HepG2 (cell line): ENCODE measurements around the gene PRMT7. TPM values are rescaled to one million over a fixed set of nuclear protein-coding genes. Genes with fewer than 3 reads are reported as not detected.

Source experiments
- AGO1 ChIP-seq: fragments of 200-400 bp; formaldehyde crosslinking; IDR thresholded peaks from 2 replicates; pipeline ENCODE4 v1.6.1; 2017; ENCODE audit warnings: mild to moderate bottlenecking, low read depth, low read length, moderate library complexity; ENCODE audit not compliant: poor library complexity, severe bottlenecking
- ARHGAP35 ChIP-seq: sonication (generic); formaldehyde crosslinking; IDR thresholded peaks from 2 replicates; pipeline ENCODE4 v1.9.0; 2022; ENCODE audit warnings: mild to moderate bottlenecking, inconsistent platforms, moderate library complexity, missing genetic modification reagents, borderline replicate concordance
- ARID2 ChIP-seq: sonication (generic); formaldehyde crosslinking; IDR thresholded peaks from 2 replicates; pipeline ENCODE4 v1.8.1; 2022; ENCODE audit warnings: mild to moderate bottlenecking, missing genetic modification reagents, borderline replicate concordance
- BRD4 ChIP-seq: sonication (generic); formaldehyde crosslinking; IDR thresholded peaks from 2 replicates; pipeline ENCODE4 v1.4.0; 2020; ENCODE audit warnings: missing genetic modification reagents
- DNMT1 ChIP-seq: sonication (generic); formaldehyde crosslinking; IDR thresholded peaks from 2 replicates; pipeline ENCODE4 v1.5.1; 2020; ENCODE audit warnings: mild to moderate bottlenecking, missing genetic modification reagents
- FLYWCH1 ChIP-seq: sonication (generic); formaldehyde crosslinking; IDR thresholded peaks from 2 replicates; pipeline ENCODE4 v1.8.1; 2023; ENCODE audit warnings: mild to moderate bottlenecking, missing genetic modification reagents
- FOSL1 ChIP-seq: sonication (generic); formaldehyde crosslinking; IDR thresholded peaks from 2 replicates; pipeline ENCODE4 v1.9.0; 2021; ENCODE audit warnings: missing genetic modification reagents, borderline replicate concordance
- HIVEP1 ChIP-seq: sonication (generic); formaldehyde crosslinking; IDR thresholded peaks from 2 replicates; pipeline ENCODE4 v1.4.0; 2020; ENCODE audit warnings: mild to moderate bottlenecking, missing genetic modification reagents
- KLF15 ChIP-seq: sonication (generic); formaldehyde crosslinking; IDR thresholded peaks from 2 replicates; pipeline ENCODE4 v1.8.1; 2023; ENCODE audit warnings: borderline replicate concordance, mild to moderate bottlenecking, inconsistent platforms, missing genetic modification reagents, mixed read lengths
- MBNL3 ChIP-seq: fragments of 250-450 bp; sonication (Bioruptor Pico); conservative IDR thresholded peaks from 2 replicates; pipeline ENCODE4 v1.8.0; 2022; ENCODE audit warnings: mild to moderate bottlenecking, inconsistent platforms
- MTF2 ChIP-seq: sonication (generic); formaldehyde crosslinking; IDR thresholded peaks from 2 replicates; pipeline ENCODE4 v1.5.0; 2020; ENCODE audit warnings: missing genetic modification reagents, borderline replicate concordance
- NR0B2 ChIP-seq: sonication (generic); formaldehyde crosslinking; IDR thresholded peaks from 2 replicates; pipeline ENCODE4 v1.4.0; 2020; ENCODE audit warnings: mild to moderate bottlenecking, missing genetic modification reagents
- NR2F1 ChIP-seq, 2 experiments: fragments of 450-650 bp in 1 of 2; formaldehyde crosslinking in 1 of 2; IDR thresholded peaks; 2 replicates each; pipeline versions ENCODE4 v1.5.0 to v1.6.1; 2016 to 2020; ENCODE audit warnings: mild to moderate bottlenecking in 1 of 2, missing compliant biosample characterization in 1 of 2, missing genetic modification reagents in 1 of 2, moderate library complexity in 1 of 2
- RCOR2 ChIP-seq: IDR thresholded peaks from 2 replicates; pipeline ENCODE4 v1.6.1; 2016; ENCODE audit warnings: missing biosample characterization, missing genetic modification reagents
- REXO4 ChIP-seq: sonication (generic); formaldehyde crosslinking; IDR thresholded peaks from 2 replicates; pipeline ENCODE4 v1.8.0; 2022; ENCODE audit warnings: missing genetic modification reagents, mild to moderate bottlenecking, borderline replicate concordance
- SIX4 ChIP-seq: sonication (generic); formaldehyde crosslinking; IDR thresholded peaks from 2 replicates; pipeline ENCODE4 v1.4.0; 2020; ENCODE audit warnings: missing genetic modification reagents
- TGIF2 ChIP-seq: IDR thresholded peaks from 2 replicates; pipeline ENCODE4 v1.6.1; 2016; ENCODE audit warnings: control low read depth, missing compliant biosample characterization
- TP53 ChIP-seq: sonication (generic); formaldehyde crosslinking; conservative IDR thresholded peaks from 2 replicates; pipeline ENCODE4 v1.4.0; 2020; ENCODE audit warnings: missing genetic modification reagents
- ZBTB2 ChIP-seq: sonication (generic); formaldehyde crosslinking; IDR thresholded peaks from 2 replicates; pipeline ENCODE4 v1.8.0; 2022; ENCODE audit warnings: low read depth, missing genetic modification reagents
- ZBTB34 ChIP-seq: sonication (generic); formaldehyde crosslinking; IDR thresholded peaks from 2 replicates; pipeline ENCODE4 v1.8.0; 2022; ENCODE audit warnings: mild to moderate bottlenecking, missing genetic modification reagents
- ZNF205 ChIP-seq: IDR thresholded peaks from 2 replicates; pipeline ENCODE4 v1.6.1; 2018; ENCODE audit warnings: missing biosample characterization, missing genetic modification reagents
- ZNF317 ChIP-seq: sonication (generic); formaldehyde crosslinking; IDR thresholded peaks from 2 replicates; pipeline ENCODE4 v1.5.0; 2020; ENCODE audit warnings: mild to moderate bottlenecking, missing genetic modification reagents
- ZNF510 ChIP-seq: sonication (generic); formaldehyde crosslinking; IDR thresholded peaks from 2 replicates; pipeline ENCODE4 v1.4.0; 2020; ENCODE audit warnings: low read depth, mild to moderate bottlenecking, missing genetic modification reagents
- ZNF557 ChIP-seq: sonication (generic); formaldehyde crosslinking; IDR thresholded peaks from 2 replicates; pipeline ENCODE4 v1.4.0; 2020; ENCODE audit warnings: missing genetic modification reagents
- ZNF709 ChIP-seq: sonication (generic); formaldehyde crosslinking; IDR thresholded peaks from 2 replicates; pipeline ENCODE4 v1.5.0; 2020; ENCODE audit warnings: mild to moderate bottlenecking, missing genetic modification reagents
- ZNF749 ChIP-seq: sonication (generic); formaldehyde crosslinking; IDR thresholded peaks from 2 replicates; pipeline ENCODE4 v1.8.0; 2022; ENCODE audit warnings: mild to moderate bottlenecking, missing genetic modification reagents, moderate library complexity, borderline replicate concordance
- ZNF780A ChIP-seq: sonication (generic); formaldehyde crosslinking; IDR thresholded peaks from 2 replicates; pipeline ENCODE4 v1.8.0; 2022; ENCODE audit warnings: mild to moderate bottlenecking, missing genetic modification reagents, moderate library complexity
- ZSCAN21 ChIP-seq: sonication (generic); formaldehyde crosslinking; IDR thresholded peaks from 2 replicates; pipeline ENCODE4 v1.8.0; 2022; ENCODE audit warnings: mild to moderate bottlenecking, missing genetic modification reagents, moderate library complexity, borderline replicate concordance
- polyA plus RNA-seq, 8 experiments: library from polyadenylated mRNA; depleted of rRNA in 3 of 8; stranded (reverse) in 7 of 8; unstranded in 1 of 8; fragments of >200 nt; fragmentation: Illumina TruSeq in 4 of 8; extraction: Trizol in 4 of 8; gene quantifications; 2 replicates each; pipeline versions ENCODE4 v1.2.1 to v1.2.3, GENCODE V29; 2011 to 2016; ENCODE audit warnings: low read depth in 4 of 8, missing spikeins in 1 of 8, mixed read lengths in 1 of 8; ENCODE audit not compliant: insufficient read depth in 1 of 8
- total RNA-seq, 5 experiments: library from RNA; depleted of rRNA; stranded (reverse); fragments of >200 nt; fragmentation: Illumina TruSeq; extraction: Trizol; gene quantifications; 2 replicates each; pipeline ENCODE4 v1.2.3, GENCODE V29; 2016; ENCODE audit warnings: low read depth in 1 of 5

Gene PRMT7
- total and polyA plus RNA-seq, 2 of the 13 experiments (the other 11 are each of a cell fraction or from before 2014, with no cell fraction given), result 47.5 to 55.0 TPM

GRCh38 chr16:68263559-68264127 lies 47.2 kb upstream of the PRMT7 start (continued):
- no peak; the same call in 1 of the 2 replicates for TF ChIP-seq ZNF749
- no peak for TF ChIP-seq ARHGAP35 (CRISPR knock-in tag)
- TF ChIP-seq BRD4 (CRISPR knock-in tag), result no peak
- TF ChIP-seq NR0B2 (CRISPR knock-in tag), result peak; percentile 75
- no peak for TF ChIP-seq ZNF780A (CRISPR knock-in tag)
- no peak for TF ChIP-seq MBNL3 (CRISPR knock-in tag)
- 0 out of 2 replicates have a peak, but pooled peaks have one; percentile 31 for TF ChIP-seq RCOR2
- TF ChIP-seq MTF2, result no peak
- TF ChIP-seq ZNF205 (CRISPR knock-in tag), result no peak; the same call in 1 of the 2 replicates
- TF ChIP-seq DNMT1 (CRISPR knock-in tag), result no peak
- no peak for TF ChIP-seq ZNF557 (CRISPR knock-in tag)
- TF ChIP-seq HIVEP1 (CRISPR knock-in tag), result peak; percentile 87
- no peak for TF ChIP-seq SIX4 (CRISPR knock-in tag)
- TF ChIP-seq ZBTB2, result no peak
- no peak for TF ChIP-seq AGO1
- TF ChIP-seq REXO4 (CRISPR knock-in tag), result no peak
- no peak for TF ChIP-seq NR2F1 (CRISPR knock-in tag; IDR thresholded peaks at IDR 0.05)
- no peak for TF ChIP-seq ZSCAN21 (CRISPR knock-in tag)
- no peak for TF ChIP-seq TGIF2 (CRISPR knock-in tag)
- no peak for TF ChIP-seq ZNF709 (CRISPR knock-in tag)
- TF ChIP-seq ZNF317 (CRISPR knock-in tag), result 0 out of 2 replicates have a peak, but pooled peaks have one; percentile 65
- 0 out of 2 replicates have a peak, but pooled peaks have one; percentile 12 for TF ChIP-seq ZBTB34 (CRISPR knock-in tag)
- no peak for TF ChIP-seq FOSL1
- no peak for TF ChIP-seq FLYWCH1 (CRISPR knock-in tag)
- TF ChIP-seq KLF15 (CRISPR knock-in tag), result no peak
- no peak for TF ChIP-seq ZNF510 (CRISPR knock-in tag)
- no peak for TF ChIP-seq ARID2 (CRISPR knock-in tag)
- no peak for TF ChIP-seq TP53 (CRISPR knock-in tag)
